Activated T-helper 1 cell treated with Interleukin-2 at 50 U/mL for 16 hours (primary cell): ENCODE measurements around the gene CAPRIN2.

ENCODE experiments used
- DNase-seq: peaks from one replicate; pipeline ENCODE4 v3.0.0-alpha.2; 2020; ENCODE audit warnings: low read depth

CAPRIN2 gene

GRCh38 chr12:30701056-30701455 lies 53.7 kb downstream of the CAPRIN2 start:
- no peak for DNase-seq

- no peak for DNase-seq
Measured at GRCh38 chr12:30700216-30700900, 54.4 kb downstream of the CAPRIN2 start.

- DNase-seq = no peak
Measured at GRCh38 chr12:30698346-30698745, 56.4 kb downstream of the CAPRIN2 start.

- DNase-seq = no peak
Measured at GRCh38 chr12:30696943-30697342, 57.8 kb downstream of the CAPRIN2 start.

- no peak for DNase-seq
Measured at GRCh38 chr12:30696486-30696885, 58.3 kb downstream of the CAPRIN2 start.

- no peak for DNase-seq
Measured at GRCh38 chr12:30696103-30696408, 58.7 kb downstream of the CAPRIN2 start.

DNA sequence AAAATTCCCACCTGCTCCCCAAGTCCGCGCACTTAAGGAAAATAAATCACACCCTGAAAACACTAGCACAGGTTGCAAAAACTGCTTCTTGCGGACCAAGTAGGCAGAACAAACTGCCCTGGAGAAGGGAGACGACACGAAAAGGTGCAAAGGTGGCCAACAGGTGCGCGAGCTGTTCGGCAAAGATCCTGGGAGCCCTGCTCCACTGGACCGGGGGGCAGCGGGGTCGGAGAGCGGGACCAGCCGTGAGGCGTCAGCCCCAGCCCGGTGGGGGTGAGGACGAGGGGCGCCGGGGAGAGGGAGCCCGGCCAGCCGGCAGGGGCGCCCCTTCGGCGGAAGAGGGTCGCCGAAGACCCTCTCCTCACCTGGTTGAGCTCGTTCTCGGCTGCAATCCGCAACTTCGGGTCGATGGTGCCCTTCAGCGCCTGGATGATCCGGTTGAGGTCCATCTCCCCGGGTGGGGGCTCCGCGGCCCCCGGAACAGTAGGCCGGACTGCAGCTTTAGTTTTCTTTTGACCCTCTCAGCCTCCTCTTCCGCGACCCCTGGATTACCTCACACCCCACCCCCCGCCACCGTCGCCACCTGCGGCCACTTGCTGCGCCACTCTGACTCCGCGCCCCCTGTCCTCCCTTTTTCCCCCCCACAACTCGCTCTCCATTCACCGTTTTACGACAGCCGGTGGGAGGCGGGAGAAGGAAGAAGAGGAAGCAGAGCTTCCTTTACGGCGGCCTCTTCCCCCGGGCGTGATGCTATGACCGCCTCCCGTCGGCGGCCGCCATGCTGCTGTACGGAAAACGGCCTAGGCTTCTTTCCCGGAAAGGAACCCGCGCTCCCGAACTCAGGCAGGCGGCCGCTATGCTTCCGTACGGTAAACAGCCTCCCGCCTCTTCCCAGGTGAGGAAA lies 59.3 kb downstream of the CAPRIN2 start, which contains the start of gene IPO8:
IPO8 (minus strand) TSS at position 671 of the 904 bp plus-strand sequence; CDS start at position 449, 222 bp downstream.
- peak; percentile 71 for DNase-seq

DNA sequence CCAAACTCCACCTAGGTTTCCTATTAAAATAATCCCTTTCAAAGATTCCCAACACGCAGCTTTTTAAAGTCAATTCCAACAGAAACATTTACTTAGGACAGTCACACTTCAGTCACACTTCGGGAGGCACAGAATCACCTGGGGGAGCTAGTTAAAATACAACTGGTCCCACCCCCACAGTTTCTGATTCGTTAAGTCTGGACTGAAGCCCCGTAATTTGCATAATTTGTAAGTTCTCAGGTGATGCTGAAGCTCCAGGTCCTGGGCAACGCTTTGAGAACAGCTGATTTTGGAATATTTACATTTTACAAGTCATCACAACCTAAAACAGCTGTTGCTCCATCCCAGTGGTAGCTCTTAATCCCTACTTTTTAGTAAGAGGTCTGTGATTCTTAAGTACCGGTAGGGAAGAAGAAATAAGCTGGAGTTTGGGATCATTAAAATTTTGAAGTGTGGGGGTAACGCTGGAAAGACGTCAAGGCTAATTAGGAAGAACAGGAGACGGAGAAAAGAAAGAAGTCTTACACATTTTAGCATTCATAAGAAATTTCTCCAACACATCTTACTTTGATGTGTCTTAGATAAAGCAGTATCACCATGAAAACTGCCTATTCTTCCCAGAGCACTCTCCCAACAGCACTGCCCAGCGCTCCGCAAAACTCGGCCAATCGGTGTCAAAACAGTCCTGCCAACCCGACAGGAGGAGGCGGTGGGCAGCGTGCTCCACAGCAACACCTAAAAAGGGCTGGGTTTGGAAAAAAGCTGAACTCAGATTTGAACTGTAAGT lies 60.1 kb downstream of the CAPRIN2 start:
- DNase-seq = no peak

GRCh38 chr12:30692470-30692869 lies 62.3 kb downstream of the CAPRIN2 start:
- no peak for DNase-seq

GRCh38 chr12:30691122-30691879 lies 63.5 kb downstream of the CAPRIN2 start:
- DNase-seq = no peak

- DNase-seq = no peak
Measured at GRCh38 chr12:30687265-30687986, 67.3 kb downstream of the CAPRIN2 start.

DNA sequence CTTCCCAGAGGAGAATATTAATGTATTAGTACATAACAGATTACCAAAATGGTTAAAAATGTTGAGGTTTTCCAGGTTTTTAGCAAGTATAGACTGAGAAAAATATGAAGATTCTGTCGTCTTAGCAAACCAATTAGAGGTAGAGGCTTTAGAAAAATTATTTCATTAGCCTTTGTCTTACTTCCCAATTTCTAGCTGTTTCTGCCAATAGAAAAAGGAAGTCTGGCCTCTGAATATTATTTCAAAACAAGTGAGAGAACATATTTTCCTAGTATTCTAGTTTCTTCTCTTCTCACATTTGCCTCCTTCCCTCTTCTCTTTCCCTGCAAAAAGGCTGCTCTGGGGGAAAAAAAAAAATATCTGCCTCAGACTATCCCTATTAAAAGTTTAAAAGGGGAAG lies 75.5 kb downstream of the CAPRIN2 start:
- no peak for DNase-seq

GRCh38 chr12:30678221-30678620 lies 76.5 kb downstream of the CAPRIN2 start:
- no peak for DNase-seq

DNA sequence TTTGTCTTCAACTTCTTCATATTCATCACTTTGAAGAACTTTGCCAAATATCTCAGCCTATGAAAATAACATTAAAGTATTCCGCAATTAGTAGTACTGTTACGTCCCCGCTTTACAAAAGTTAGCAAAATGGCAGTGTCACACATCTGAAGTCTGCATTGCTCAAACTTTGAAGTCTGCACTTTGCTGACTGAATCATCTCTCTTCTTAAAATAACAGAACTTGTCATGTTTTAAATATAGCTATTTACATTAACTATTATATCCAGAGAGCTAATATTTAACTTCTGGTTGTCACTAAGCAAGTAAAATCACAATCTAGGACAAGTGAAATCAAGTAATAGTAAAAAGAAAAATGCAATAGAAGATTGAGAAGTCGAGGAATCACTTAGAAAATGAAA lies 93.5 kb downstream of the CAPRIN2 start:
- no peak for DNase-seq
